GM21529 (cell line): ENCODE measurements around the gene C20orf204.
"Not testable (repeated sequence)": the region's sequence is repeated elsewhere in the genome, so short reads cannot be mapped to it uniquely, and the experiment has no call there.

Experiments
- ATAC-seq: cut with Tn5 transposase; IDR thresholded peaks from one replicate; pipeline ENCODE4 v1.9.1; 2021; ENCODE audit not compliant: unreplicated experiment

Gene C20orf204

GRCh38 chr20:64082126-64082731 lies 46.2 kb downstream of the C20orf204 start:
- no peak for ATAC-seq

GRCh38 chr20:64082820-64083377 lies 46.9 kb downstream of the C20orf204 start:
- no peak for ATAC-seq

- no peak for ATAC-seq
These were observed 47.4 kb downstream of the C20orf204 start for GRCh38 chr20:64083378-64083803.

- ATAC-seq: no peak
These were observed 48.1 kb downstream of the C20orf204 start, which contains the start of gene LKAAEAR1 for GRCh38 chr20:64083804-64084684. Gene LKAAEAR1 (minus strand): TSS chr20:64084398. CDS start chr20:64084219, 179 bp downstream.

- ATAC-seq: no peak
These were observed 48.7 kb downstream of the C20orf204 start for GRCh38 chr20:64084685-64085152.

- ATAC-seq: no peak
These were observed 50.8 kb downstream of the C20orf204 start for GRCh38 chr20:64086801-64087200.

DNA sequence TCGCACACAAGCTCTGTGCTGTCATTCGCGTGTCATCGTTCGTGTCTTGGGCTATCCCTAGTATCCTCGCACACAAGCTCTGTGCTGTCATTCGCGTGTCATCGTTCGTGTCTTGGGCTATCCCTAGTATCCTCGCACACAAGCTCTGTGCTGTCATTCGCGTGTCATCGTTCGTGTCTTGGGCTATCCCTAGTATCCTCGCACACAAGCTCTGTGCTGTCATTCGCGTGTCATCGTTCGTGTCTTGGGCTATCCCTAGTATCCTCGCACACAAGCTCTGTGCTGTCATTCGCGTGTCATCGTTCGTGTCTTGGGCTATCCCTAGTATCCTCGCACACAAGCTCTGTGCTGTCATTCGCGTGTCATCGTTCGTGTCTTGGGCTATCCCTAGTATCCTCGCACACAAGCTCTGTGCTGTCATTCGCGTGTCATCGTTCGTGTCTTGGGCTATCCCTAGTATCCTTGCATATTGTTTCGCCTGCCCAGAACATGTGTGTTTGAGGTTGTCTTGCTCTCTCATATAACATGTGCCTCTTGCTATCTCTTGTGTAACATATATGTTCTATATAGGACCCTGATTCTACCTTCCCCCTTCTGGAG lies 51.3 kb downstream of the C20orf204 start:
- not testable (repeated sequence) for ATAC-seq

GRCh38 chr20:64088586-64088985 lies 52.6 kb downstream of the C20orf204 start:
- ATAC-seq: not testable (repeated sequence)
